GM21576 (cell line): ENCODE measurements around the gene DPEP3.
A peak's percentile ranks its signal among the peaks of the same experiment; 100 is the strongest.
"Not testable (repeated sequence)": the region's sequence is repeated elsewhere in the genome, so short reads cannot be mapped to it uniquely, and the experiment has no call there.

ENCODE experiments used
- ATAC-seq: cut with Tn5 transposase; IDR thresholded peaks from one replicate; pipeline ENCODE4 v1.9.1; 2021; ENCODE audit warnings: mild to moderate bottlenecking, moderate library complexity; ENCODE audit not compliant: unreplicated experiment

The DPEP3 gene

DNA sequence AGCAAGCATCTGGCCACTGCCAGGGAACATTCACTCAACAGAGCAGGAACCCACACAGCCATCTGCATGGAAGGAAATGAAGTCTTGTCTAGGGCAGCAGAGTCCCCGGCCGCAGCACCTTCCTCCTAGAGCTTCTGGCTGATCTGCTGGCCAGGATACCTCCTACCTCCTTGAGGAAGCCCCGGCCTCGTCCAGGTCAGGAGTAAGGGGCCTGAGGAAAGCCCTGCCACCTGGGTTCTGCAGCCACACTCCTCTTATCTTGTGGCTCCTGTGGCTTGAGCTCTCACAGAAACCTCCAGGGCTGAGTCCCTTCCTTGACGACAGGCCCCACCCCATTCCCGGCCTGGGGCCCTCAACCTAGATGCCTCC is 13.7 kb upstream of the DPEP3 start:
- ATAC-seq, result not testable (repeated sequence)

DNA sequence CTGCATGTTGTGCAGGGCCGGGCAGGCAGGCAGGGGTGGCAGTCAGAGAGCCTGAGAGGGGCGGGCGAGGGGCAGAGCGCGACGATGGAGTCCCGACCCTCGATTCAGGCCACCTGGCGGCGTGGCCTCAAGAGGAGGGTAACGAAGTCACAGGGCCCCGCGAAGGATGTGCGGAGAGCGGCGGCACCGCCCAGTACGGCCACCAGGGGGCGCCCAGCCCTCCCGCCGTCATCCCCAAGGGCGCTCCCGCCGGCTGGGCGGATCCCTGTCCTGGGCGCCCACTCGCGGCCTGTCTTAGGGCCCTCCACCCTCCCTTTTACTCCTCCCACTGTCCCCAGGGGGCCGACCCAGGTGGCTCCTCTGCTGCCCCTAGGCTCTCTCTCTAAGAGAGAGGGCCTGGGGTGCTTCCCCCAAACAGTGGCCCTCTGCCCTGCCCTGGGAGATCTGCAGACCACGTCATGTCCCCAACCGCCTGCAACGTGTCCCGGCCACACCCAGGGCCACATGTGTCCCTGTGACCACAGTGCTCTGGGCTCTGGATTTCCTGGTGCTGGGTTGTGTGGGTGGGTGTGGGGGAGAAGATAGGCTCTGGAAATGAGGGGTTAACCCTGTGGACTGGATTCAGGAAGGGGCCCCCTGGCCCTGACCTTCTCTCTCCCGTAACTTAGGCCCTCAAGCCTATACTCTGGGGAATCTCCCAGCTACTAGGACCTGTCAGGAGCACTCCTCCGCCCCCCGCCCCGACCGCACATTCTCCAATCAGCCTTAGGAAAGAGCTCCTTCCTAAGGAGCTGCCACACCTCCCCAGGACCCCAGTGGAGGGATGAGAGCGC is 13.1 kb upstream of the DPEP3 start:
- peak; percentile 62 for ATAC-seq

- no peak for ATAC-seq
These were observed 12.4 kb upstream of the DPEP3 start for GRCh38 chr16:67992661-67993206.

- ATAC-seq, result no peak
These were observed 9.7 kb upstream of the DPEP3 start for GRCh38 chr16:67990018-67990386.

GRCh38 chr16:67989322-67990017 is 9.2 kb upstream of the DPEP3 start:
- ATAC-seq, result no peak

DNA sequence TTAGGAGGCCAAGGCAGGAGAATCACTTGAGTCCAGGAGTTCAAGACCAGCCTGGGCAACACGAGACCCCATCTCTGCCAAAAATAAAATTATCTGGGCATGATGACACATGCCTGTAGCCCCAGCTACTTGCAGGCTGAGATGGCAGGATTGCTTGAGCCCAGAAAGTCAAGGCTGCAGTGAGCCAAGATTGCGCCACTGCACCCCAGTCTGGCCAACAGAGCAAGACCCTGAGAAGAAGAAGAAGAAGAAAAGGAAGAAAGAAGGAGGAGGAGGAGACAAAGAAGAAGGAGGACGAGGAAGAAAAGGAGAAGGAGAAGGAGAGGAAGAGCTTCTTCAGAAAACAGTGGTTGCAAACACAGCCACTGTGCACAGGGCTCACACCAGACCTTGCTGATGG is 8.4 kb upstream of the DPEP3 start:
- no peak for ATAC-seq

GRCh38 chr16:67987460-67988160 is 7.3 kb upstream of the DPEP3 start:
- no peak for ATAC-seq

- ATAC-seq, result no peak
These were observed 6.7 kb upstream of the DPEP3 start for GRCh38 chr16:67986949-67987348.

- ATAC-seq, result no peak
These were observed 1.9 kb upstream of the DPEP3 start for GRCh38 chr16:67982011-67982696.

- ATAC-seq, result no peak
These were observed 2.7 kb downstream of the DPEP3 start for GRCh38 chr16:67977469-67978227.

GRCh38 chr16:67977005-67977404 is 3.3 kb downstream of the DPEP3 start:
- no peak for ATAC-seq

DNA sequence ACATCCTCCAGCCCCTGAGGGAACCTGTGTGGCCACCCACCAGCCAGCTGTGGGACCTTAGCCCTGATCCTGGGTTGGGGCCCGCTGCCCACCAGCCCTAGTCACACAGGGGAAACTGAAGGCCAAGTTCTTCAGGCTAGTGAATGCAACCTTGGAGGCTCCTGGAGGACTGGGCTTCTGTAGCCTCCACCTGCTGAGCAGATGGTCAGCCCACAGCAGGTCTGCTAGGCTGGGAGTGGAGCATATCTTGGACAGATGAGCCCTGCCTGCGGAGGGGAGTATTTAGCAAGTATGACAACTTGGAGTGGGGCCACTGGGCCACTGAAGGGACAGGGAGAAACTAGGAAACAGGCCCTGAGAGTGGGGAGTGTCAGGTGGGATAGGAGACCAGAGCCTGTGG is 4.1 kb downstream of the DPEP3 start:
- no peak for ATAC-seq

DNA sequence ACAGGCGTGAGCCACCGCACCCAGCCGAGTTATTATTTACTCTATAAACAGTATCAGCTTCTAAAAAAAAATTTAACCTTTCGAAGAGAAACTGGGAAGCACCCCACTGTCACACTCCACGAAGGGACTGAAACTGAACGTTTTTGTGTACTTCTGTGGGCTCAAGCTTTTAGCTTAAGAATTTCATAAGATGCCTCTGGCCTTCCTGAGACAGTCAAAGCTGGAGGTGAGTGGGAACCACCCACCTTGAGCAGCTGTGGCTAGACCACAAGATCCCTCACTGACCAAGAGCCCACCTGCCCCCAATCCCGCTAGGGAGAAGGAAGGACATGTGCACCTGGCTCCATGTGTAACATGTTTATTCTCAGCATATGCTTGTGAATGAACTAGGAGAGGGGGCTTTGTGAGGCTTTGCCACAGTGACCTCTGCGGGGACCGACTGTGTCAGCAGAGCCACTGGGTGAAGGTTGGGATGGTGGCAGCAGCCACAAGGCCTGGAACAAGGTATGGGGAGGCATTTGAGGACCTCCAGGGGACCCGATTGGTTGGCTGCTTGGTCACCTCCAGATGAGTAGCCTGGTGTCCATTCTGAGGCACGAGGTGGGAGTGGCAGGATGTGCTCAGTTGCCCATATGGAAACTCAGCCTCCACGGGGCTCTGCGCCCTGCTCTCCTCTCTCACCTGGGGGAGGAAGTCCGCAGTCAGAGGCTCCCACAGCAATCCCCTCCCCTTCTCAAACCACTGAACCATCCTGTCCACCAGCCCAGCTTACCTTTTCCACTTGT is 4.8 kb downstream of the DPEP3 start:
- ATAC-seq, result no peak

DNA sequence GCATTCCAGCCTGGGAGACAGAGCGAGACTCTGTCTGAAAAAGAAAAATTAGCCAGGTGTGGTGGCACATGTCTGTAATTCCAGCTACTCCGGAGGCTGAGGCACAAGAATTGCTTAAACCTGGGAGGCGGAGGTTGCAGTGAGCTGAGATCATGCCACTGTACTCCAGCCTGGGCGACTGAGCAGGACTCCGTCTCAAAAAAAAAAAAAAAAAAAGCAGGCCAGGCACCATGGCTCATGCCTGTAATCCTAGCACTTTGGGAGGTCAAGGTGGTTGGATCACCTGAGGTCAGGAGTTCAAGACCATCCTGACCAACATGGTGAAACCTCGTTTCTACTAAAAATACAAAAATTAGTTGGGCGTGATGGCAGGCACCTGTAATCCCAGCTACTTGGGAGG is 8.0 kb downstream of the DPEP3 start:
- ATAC-seq, result not testable (repeated sequence)

DNA sequence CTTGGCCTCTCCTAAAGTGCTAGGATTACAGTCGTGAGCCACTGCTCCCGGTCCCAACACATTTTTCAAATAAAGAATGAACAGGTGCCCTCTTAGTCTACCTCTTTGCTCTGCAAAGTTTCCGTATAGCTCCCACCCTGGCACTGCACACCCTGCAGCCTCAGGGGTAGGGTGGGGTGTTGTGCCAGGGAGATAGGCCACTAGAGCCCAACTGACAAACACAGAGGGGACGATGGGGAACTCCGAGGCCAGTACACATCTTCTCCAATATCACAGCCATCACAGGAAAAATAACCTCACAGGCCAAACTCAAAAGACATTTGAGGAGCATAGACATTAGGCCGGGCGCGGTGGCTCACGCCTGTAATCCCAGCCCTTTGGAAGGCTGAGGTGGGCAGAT is 9.2 kb downstream of the DPEP3 start:
- no peak for ATAC-seq

DNA sequence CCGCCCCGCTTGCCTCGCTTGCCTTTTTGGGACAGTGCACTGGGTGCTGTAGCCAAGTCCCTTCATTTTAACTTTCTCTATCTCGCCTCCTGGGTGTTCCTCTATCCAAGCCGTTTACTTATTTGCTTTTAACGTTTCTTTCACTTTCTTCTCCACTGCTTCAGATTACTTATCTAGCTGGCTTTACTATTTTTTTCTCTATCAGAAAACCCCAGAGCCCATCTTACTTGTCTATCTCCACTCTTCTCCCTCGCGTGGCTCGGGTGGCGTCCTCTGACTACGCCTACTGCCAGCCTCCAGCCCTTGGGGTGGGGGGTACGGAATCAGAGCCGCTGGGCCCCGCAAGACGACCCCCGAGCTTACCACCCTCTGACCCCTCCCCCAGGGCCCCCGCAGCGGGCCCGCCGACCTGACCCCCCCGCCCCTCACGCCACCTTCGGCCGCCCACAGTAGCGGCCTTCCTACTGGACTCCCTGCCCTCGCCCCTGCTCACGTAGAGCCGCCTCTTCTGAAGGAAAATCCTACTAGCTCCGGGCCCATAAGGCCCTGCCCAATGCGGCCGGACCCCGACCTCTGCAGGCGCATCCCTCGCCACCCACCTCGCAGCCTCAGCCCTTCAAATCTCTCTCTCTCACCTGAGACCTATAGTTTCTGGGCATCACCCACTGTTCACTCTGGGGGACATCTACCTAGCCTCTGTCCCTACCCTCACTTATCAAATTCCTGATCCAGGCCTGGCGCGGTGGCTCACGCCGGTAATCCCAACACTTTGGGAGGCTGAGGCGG is 10.9 kb downstream of the DPEP3 start:
- no peak for ATAC-seq

DNA sequence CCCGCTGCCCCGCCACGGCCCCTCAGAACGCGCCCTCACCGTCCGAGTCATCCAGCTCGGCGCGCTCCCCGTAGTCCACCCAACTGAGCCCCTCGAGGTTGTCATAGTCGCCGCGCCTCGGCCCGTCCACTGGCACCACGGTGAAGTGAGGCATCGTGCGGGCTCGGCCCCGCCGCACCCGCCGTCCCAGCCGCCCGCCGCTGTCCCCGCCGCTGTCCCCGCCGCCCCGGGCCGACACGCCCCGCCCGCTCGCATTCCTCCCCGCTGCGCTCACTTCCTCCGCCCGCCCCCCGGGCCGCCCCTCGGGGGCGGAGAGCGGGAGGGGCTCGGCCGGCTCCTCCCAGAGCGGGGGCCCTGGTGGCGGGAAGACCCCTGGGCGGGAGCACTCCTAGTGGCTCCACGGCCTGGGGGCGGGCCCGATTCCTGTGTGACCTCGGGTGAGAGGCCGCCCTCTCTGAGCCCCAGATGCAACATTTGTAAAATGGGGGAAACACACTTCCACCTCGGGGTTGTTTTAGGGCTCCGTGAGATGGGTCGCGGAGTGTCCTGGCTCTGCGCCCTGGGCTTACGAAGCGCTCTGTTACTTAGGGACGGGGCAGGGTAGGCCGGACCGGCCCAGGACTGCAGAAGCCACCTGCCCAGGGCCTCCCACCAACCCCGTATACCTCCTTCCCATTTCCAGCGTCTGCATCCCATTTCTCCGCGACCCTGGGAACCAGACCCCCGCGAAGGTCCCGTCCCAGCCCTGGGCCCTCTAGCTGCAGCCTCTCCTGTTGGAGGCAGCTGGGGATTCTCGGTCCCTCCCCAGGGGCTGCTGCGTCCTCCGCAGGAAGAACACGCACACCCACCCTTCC is 11.7 kb downstream of the DPEP3 start, which contains the start of gene SLC12A4:
TSS of gene SLC12A4 (minus strand) at position 238 of the 854 bp plus-strand sequence. CDS start at position 154, 84 bp downstream.
- peak; percentile 70 for ATAC-seq

GRCh38 chr16:67967958-67968399 is 12.3 kb downstream of the DPEP3 start:
- peak; percentile 23 for ATAC-seq
